Colon (tissue), 2 donors: ENCODE results near the gene UNC5C.

ENCODE experiments used
- FAIRE-seq: peaks from 2 replicates; lab custom pipeline; 2012; peaks lifted over from hg19 to GRCh38; lab: Jason Lieb, UNC
- donor health status: control.
- donor health status: control.

Gene UNC5C

DNA sequence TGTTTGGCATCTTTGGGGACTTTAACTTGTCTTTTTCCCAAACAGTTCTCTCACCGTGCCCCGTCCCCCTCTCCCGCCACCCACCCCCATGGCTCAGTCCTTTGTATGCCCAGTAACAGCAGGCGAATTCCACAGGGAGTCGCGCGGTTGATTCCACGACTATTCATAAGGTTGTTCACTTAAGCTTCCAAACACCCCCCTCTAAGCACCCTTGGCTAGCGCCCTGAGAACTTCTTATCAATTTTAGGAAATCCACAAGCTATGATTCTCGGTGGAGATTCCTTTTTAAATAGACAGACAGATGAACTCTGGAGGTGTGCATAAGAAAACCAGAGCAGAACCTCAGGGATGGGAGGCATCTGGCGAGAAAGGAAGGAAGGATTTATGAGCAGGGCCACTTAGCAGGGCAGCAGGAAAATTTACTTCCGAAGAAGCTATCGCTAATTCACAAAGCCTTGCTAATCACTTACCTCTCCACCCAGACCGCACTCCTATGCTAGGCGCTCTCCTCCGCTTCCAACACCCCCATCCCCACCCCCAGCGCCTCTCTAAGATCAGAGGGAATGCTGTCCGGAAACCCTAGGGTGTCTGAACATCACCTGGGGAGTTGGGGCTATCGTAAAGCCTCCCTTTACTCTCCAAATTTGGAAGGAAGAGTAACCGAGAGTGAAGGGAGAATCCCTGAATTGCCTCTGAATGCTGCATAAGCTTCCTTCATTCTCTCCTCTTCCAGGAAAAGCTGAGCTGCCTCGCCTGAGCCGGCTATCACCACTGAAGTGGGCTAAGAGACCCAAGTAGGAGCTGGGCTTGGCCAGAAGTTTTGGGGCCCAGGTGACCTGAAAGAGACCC is 1.7 kb downstream of the UNC5C start:
- no peak for FAIRE-seq

DNA sequence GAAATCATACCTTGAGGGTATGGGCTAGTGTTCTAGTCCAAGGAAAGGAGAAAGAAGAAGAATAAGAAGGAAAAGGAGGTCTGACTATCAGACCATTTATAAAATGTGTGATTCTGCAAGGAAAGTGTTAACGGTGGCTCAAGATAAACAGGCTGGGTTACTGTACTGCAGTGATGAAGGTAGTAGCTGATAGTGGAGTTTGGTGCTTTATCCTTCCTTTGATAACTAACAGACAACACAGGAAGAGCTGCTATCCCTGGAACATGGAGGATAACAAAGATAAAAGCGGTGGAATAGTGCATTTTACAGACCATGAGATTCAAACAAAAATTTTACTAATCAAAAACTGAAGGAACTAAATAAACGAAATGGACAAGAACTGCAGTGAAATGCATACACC is 2.6 kb downstream of the UNC5C start:
- no peak for FAIRE-seq

DNA sequence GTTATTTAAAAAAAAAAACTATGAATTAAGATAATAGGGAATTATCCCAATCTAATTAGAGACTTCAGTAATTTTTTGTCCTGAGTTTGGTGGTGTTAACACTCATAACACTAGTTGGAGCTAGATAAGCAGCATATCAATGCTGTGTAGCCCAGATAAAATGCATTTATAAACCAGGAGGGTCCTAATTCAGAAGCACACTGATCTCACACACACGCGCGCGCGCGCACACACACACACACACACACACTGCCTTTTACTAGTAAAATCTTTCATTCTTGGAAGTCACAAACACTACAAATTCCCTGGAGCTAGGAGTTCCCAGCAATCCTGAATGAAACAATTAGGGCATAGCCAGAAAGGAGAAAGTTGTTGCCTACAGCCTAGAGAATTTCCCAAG is 3.2 kb downstream of the UNC5C start:
- no peak for FAIRE-seq

DNA sequence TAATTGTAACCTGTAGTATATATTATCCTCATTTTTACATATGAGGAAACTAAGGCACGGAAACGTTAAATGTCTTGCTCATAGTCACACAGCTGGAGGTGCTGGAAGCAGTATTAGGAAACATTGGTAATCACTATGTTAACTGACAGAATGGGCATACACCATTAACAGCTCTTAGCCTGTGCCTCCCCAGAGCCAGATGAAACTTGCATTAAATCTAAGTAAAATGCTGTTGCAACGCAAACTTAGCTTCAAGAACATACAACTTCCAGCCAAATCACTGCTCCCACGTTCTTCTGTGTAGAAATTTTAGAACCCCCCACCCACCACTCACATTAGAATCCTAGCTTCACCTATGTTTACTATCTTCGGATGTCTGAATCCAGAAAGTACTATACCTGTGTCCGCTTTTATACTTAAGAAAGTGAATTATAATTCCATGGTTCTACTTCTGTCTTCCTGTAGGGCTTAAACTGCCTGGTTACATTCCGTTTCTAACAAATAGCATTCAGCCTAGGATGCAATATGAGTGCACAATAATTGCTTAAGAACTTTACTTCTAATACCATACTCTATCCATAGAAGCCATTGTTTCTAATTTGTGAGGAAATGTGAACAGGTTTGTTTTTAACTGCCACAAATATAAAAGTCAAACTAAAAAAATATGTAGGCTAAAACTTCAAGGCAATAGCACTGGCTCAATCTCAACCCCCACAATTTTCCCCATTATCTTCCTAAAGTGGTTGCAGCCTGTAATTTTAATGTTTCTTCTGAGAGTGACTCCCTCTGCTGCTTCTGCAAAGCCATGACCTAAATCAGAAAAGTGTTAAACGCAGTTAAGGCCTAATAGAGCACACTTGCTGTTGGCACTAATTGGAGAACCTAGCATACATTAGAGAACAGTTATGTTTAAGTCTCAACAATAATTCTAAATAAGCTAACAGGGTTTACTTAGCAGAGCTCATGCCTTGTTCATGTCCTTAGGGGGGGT is 4.4 kb downstream of the UNC5C start:
- FAIRE-seq: no peak

DNA sequence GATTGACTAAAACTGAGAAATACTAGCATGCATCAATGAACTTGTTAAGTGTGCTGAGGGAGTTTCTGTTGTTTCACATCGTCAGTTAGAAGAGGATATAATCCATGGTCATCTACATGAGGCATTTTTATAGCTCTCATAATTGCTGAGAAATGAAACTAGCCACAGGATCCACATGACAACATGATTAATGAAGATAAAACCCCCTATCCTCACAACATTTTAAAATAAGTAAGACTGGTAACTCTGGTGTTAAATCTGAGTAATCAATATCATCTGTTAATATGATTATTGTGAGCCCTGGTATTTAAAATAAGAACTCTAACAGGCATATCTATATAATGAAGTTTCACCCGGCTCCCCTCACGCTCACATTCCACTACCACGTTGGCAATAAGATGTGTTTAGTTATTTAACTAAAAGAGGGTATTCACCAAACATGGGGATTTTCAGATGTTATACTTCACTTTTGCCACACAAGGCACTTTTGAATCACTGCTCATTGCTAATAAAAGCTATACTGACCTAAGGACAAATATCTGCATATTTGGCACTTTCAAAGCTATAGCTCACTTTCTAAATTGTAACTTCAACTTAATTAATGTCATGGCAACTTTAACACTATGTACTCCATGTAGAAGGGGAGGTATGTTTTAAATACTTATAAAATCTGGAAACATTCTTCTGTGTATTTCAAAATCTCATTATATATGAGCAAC is 6.7 kb downstream of the UNC5C start:
- FAIRE-seq: no peak

DNA sequence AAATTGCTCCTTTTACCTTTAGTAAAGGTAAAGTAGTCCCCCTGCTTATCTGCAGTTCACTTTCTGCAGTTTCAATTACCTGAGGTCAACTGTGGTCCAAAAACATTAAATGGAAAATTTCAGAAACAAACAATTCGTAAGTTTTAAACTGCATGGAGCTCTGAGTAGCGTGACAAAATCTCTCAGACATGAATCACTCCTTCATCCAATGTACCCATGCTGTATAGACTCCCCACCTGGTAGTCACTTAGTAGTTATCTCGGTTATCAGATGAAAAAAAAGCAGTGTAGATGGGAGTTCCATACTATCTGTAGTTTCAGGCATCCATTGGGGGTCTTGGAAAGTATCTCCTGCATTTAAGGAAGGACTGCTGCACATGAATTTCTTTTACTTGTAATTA is 7.7 kb downstream of the UNC5C start:
- no peak for FAIRE-seq

DNA sequence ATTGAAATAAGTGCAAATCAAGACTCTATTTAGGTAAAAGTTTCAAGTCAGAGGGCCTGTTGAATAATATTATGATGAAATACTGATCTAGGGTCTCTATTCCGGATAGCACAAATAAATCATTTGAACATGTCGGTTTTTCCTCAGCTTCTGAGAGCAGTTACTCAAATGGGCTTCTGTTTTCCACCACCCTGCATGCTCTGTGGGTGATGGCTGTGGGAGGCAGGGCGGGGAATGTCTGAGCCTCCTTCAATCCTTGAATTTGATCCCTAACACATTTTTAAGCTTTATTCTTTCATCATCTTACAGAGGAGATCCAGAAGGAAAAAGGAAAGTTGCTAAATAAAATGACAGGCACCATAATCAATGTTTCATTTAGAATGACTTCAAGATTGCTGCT is 8.5 kb downstream of the UNC5C start:
- FAIRE-seq: no peak

DNA sequence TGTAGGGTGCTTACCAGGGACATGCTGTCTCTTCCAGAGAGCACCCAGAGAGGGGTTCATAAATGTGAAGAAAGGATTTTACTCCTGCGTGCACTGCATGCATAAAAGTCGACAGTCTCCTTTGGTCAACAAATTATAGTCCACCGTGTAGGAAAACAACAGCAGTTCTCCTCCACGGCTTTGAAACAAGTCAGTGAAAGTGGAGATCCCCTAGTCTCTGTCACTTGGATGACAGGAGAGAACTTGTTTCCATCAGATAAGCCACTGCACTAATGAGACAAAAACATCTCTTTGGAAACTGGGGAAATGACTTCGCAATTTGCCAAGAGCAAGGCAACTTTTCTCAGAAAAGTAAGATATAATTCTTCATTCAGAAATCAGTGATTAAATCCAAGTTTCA is 9.7 kb downstream of the UNC5C start:
- no peak for FAIRE-seq

DNA sequence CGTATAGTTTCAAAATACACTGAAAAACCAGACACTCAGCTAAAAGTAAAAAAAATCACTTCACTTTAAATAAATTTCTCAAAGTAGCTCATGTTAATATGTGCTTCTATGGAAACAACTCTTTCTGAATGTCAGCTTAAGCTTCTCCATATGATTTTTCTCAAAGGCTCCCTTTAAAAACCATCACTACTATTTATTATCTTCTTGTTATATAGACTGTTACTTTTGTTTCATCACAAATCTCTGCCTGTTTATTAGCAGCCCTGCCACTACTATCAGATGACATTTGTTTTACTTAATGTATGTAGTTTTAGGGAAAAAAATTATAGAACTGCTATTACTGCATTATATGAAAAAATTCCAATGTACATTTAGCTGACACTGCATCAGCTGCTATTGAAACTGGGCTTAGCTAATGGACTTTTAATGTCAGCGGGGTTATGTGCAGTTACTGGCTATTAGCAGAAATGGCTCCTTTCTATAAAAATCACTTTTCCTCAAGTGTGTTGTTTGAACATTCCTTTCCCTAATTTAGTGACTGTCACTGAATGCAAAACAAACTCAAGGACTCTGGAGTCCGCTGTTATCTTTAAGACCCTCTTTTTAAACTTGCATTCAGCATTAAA is 10.8 kb downstream of the UNC5C start:
- no peak for FAIRE-seq

DNA sequence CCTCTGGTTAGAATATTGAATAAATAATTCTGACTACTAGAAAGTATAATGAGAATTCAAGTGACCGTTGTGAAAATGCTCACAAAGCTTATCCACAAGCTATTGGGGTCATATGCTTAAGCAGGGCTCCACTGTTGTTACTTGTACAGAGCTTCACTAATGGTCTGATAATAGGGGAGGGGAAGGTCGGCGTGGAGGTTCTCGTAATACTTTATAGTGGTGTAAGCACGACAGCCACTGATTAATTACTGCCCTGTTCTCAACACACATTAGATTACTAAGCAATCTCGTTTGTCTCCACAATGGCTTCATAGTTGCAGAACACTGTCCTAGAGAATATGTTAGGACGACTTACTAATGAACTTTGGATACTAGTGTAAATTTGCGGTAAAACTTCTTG is 11.6 kb downstream of the UNC5C start:
- FAIRE-seq: no peak

DNA sequence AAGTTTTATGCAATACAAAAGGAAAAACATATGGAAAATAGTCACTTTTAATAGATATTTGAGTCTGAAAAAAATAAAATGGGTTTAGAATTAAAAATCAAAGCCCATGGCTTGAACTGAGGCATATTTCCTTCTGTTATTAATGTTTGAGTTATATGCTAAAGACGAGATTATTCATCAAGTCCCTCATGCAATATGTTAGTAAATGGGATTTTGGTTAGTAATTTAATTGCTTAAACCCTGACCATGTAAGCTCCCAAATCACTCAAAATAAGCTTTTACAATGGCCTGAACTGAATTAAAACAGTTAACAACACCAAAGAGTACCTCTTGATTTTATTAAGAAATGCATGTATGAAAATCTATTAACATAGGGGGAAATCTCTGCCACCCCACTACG is 12.1 kb downstream of the UNC5C start:
- no peak for FAIRE-seq

DNA sequence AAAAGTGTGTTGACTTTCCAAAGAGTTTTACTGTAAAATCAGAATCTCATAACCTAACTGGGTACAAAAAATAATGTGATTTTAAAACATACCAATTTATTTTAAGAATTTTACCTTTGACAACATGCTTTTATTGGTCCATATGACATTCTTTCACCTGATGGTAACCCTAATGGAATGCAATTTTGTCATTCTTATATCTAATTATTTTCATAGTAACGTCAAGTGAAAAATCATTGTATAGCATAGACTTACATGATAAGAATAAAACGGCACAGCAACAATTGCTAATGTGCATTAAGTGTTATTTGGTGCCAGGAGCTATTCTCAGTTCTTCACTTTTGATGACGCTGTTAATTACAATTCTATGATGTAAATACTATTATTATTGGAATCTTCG is 13.6 kb downstream of the UNC5C start:
- no peak for FAIRE-seq

DNA sequence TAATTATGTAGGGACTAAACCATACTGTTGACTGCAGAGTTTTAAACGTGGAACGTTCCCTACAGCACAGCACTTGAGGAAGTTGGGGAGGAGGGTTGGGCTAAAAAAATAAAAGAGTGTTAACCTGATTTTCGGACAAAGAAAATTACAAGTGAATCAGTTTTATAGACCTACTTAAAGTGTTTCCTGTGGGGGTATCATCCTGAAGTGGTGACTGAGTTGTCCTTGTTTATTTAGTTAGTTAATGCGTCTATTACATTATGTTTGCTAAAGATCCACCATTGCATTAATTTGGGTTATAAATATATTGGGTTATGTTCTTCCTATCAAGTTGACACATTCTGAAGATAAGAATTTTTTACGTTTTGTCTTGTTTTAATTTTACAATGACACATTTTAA is 14.7 kb downstream of the UNC5C start:
- no peak for FAIRE-seq

DNA sequence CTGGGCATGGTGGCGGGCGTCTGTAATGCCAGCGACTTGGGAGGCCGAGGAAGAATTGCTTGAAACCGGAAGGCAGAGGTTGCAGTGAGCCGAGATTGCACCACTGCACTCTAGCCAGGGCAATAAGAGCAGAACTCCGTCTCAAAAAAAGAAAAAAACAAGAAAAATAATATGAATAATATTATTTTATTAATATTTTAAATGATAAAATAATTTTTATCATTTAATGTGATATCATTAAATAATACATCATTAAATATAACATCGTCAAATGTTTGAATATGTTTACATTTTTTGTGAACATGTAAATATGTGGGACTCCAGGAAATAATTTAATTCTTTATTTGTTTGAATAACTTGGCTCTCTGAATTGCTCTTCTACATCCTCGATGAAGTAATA is 15.5 kb downstream of the UNC5C start:
- FAIRE-seq: peak; percentile 86

DNA sequence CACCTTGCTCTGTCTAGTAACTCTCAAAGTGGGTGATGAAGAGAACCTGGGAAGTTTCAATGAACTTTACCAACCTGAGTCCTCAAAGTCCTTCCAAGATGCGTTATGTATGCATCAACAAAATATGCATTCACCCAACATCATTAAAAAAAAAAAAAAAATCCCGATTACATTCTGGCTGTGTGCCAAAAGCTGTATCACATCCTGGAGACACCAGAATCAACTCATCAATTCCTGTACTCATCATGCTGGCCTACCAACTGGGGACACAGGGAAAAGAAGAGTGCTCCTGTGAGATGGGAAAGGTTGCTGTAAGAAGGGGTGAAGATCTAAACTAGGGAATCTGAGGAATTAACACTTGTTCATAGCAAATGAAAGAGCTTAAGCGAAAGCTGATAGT is 16.5 kb downstream of the UNC5C start:
- no peak for FAIRE-seq

DNA sequence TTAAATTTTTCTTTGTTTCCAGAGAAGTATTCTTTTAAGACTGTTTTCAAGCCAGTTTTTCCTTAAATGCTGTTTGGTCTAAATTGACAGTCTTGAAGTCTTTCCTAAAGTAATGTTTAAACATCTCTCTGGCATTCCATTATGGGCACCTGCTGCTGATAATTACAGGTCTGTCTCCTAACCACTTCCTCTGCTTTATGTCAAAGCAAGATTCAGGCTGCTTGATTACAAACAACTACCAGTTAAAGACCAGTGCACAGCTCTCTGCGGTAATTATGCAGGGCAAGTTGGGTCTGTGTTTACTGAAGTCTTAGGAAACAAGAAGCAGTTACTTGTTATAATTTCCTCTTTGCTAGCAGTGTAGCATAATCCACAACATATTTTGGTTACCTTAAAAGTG is 17.6 kb downstream of the UNC5C start:
- no peak for FAIRE-seq

DNA sequence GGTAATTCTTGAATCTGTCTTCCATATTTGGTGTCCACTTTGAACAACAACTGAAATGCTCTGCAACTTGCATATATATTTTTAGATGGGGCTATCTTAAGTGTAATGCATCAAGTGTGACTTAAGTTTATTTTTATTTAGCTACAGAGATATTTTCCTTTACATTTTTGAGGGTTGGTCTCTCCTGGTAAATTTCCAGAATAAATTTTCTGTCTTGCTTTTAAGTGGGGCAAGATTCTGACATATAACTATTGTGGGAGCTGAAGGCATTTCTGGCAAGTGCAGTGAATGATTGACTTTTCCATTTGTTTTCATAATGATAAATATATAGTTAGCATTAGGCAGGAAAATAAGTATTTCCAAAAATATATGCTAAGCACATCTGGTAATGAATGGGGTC is 18.8 kb downstream of the UNC5C start:
- FAIRE-seq: no peak

DNA sequence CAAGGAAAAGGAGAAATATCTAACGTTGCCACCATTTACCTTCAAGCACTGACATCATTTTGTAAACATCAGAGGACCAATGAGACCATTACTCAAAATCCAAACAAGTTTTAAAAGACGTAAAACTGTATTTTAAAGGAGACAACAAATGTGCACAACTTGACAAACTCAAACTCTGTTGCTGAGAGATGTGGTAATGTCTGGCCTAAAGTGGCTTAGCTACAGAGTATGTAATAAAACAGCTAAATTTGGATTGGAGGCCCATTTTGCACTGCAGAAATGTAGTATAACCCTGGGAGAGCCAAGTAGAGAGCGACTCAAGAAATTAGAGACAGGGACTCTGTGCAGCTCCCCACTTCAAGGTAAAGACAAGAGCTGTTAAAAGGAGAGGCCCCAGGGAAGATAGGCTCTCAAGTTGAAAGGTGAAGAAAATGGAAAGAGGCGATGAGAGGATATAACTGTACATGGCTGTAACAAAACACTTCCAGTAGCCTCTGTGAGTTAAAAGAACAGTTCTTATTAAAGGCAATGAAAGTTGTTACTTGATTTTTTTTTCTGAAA is 20.3 kb downstream of the UNC5C start:
- FAIRE-seq: no peak

DNA sequence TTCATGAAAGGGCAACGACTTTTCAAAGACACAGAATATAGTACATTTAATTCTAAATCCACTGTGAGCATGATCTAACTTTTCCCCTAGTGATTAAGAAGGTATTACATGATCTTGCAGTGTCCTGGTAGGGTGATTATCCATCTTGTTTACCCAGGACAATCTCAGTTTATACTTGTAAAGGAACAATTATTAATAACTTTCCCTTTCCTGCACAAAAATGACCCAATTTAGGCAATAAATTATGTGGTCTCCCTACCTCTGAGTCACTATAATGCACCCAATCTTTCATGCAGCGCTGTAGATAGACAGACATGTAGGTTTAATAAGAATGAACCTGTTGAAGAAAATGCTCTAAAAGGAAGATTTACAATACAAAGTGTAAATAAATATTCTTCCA is 22.7 kb downstream of the UNC5C start:
- FAIRE-seq: no peak

DNA sequence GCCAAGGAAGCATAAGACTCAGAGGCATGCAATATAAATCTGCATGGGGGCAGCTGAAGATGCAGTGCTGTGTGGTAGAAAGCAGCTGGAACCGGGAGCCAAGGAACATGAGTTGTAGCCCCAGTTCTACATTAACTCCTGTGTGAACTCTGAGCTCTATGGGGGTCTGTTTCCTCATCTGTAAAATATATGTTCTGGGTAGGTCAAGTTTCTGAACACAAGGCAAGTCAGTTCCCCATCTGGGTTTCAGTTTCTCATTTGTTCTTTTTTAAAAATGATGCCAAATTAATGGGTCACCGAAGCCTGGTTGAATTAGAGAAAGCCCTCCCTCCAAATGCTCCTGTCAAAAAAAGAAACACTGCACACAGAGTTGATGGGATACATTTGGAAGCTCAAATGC is 24.0 kb downstream of the UNC5C start:
- no peak for FAIRE-seq

DNA sequence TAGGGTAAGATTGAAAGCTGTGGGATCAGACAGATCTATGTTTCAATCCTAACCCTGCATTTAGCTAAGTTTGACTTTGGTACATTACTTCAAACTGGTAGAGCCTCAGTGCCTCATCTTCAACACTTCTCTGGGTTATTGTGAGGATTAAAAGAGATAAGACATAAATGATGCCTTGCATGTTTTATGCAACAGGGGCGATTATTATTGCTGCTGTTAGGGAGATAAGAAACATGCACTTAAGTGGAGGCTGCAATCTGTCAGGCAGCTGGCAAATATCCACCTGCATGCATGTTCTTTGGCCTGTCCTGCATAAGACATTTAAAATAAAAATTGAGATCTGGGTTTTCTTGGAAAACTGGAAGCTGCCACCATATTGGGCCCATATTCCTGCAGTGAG is 24.6 kb downstream of the UNC5C start:
- FAIRE-seq: no peak
